Measurements from ENCODE around the gene PEPD.
A peak's percentile ranks its signal among the peaks of the same experiment; 100 is the strongest.

Gene PEPD

DNA sequence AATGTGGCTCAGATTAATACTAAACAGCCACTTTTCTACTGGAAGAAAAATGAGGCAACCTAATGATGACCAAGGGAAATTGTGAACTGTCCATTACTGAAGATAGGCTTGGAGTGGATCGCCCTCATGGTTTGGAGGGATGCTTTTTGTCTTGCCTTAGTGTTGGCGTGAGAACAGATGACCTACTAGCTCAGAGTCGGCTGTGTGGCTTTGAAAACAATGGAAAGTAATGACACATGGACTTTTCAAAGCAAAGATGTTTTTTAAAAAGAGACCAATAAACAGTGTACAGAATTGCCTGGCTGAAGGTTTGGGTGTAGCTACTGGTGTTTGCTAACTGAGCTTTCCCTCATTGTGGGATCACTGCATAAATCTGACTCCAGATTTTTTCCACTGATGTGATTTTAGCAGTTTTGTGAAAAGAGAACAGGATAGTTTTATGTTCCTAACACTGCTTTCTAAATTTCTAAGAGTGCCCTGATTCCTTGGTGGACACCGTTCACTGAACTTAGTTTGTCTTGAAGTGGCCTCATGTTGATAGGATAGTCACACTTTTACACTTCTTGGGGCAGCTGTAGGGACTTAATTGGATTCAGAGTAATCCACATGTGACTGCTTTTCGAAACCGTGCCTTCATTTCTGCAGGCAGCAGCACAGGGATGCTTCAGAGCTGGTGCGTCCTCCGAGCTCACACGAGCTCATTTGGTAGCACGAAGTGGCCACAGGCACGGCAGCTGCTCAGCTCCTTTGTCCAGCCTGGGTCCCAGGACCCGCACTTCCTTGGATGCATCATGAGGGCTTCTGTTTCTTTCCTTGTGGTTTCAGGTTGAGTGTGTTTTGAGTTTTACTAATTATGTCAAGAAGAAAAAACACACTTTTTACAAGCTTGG, 143.8 kb downstream of the PEPD start:
- no peak for DNase-seq

DNA sequence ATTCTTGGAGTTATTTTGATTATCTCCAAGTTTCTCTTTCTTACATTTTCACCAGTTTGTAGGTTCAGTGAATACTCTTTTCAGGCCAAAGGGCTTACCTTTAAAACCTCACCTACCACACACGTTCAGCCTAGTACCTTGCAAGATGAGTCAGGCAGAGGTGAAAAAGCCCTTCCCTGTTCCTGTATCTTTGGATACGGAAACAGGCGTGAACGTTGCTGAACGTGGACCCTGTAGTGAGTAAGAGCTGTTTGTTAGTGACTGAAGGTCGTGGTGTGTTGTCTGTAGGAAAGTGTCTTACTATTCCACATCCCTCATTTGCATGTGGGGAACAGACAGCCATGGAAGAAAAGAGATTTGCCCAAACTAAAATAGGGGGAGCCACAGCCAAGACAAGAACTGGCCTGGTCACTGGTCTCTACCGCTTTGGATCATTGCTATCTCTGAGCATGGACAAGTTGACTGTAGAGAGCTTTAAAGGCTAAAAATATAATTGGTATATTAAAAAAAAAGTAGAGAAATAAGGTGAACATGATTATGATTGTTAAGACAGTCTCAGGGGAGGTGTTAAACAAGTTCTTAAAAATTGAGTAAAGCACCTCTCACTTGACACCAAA, 144.5 kb downstream of the PEPD start:
- DNase-seq = no peak

DNA sequence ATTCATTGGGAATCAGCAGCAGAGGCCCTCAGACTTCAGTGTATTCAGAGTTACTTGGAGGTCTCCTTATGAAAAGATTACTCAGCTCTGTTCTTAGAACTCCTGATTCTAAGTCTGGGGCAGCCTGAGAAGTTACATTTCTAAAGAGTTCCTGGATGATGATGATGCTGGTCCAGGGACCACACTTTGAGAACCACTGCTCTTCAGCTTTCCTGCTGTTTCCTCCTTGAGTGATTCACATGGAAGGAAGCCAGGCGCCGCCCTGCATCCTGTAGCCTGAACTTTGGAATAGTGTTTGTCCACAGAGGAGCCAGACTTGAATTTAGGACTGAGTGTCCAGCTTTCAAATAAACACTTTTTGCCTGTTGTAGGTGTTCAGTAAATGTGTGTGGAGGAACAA, 145.2 kb downstream of the PEPD start:
- no peak for DNase-seq

DNA sequence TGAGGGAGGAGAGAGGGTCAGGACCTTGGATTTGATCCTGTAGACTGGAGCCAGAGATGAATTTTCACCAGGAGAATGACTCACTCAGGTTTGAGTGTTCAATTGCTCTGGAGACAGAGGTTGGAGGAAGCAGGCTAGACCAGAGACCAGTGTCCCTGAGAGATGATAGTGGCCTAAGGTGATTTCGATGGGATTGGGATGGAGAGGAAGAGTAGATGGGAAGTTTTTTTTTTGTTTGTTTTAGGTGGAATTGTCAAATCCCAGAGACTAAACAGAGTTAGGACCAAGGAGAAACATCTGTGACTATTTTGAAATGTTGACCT, 145.8 kb downstream of the PEPD start:
- DNase-seq = no peak

DNA sequence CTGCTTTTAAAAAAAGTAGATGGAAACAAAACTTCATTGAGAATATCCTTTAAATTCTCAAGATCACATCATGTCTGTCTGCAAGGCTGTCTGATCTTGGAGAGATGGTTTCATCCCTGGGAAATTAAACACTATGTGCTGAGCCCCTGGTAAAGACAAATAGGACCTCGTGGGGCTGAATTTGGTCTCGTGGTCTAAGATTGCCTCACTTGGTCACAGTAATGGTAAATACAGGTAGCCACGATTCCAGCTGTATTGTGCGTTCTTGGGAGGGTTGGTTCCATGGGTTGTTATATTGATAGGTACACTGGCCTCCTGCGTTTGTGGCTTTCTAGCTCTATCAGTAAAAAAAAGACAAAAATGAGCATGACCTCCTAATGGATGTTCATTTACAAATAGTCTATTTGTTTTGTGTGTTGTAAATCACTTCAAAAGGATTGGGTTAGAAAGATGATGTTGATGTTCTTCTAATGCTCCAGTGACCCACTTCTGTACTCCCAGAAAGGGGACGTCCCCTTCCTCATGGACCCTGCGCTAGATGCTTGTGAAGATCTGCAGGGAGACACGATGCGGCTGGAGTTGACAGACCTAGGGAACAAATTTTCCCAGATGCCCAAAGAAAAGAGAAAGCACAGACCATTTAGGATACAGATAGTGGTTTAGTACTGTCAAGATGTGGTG, 146.3 kb downstream of the PEPD start:
- no peak for DNase-seq

DNA sequence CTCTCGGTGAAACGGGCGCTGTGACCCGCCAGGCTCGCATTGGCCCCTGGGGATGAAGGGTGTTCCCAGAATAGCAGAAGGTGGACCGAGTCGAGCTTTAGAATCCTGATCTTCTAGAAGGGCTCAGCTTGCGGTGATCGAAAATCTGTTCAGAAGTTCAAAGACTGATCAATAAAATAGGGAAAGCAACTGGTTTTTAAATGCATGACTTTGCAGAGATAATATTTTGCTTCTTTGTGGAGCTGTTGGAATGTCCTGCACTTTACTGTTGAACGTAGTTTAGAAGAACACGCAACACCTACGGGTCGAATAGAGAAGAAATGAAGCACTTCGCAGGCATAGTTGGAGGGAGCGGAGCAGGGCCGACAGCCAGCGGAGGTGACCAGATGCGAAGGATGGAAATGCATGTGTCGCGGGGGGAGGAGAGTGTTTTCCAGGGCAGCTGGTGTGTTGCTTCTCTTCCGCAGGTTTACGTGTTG, 147.3 kb downstream of the PEPD start:
- DNase-seq = no peak

DNA sequence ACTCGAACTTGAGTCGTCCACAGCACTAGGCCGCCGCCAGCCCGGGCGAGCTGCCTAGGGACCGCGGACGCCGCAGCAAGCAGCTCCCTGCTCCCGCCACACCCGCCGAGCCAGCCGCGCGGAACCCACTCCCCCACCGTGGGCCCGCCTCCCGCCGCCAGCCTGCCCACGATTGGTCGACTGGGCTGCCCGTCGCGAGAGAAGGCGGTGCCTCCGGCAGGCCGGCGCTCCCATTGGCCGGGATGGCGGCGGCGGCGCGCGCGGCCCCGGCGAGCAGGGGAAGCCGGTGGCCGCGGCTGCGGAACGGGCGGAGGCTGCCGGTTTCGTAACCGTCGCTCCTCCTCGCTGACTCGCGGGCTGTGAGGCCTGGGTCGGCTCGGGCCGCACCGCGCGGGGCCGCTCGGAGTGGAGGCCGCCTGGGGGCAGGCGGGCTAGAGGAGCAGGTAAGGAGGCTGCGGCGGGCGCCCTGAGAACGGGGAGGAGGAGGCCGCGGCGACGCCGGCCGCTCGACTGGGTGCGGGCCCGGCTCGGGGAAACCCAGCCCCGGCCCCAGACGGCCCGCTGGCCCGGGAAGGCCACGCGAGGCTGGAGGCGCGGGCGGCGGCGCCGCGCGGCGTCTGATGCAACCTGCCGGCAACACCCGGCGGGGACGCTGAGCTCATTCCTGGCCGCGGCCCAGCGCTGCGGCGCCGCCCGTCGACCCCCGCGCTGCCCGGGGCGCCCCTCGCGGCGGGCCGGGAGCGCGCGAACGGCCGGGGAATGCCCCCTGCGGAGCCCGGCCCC, 147.9 kb downstream of the PEPD start, which contains the start of gene CEBPG:
CEBPG (plus strand) TSS at position 257 of the 783 bp plus-strand sequence. CDS start 5,531 bp downstream, outside the sequence.
- DNase-seq = peak; percentile 93

DNA sequence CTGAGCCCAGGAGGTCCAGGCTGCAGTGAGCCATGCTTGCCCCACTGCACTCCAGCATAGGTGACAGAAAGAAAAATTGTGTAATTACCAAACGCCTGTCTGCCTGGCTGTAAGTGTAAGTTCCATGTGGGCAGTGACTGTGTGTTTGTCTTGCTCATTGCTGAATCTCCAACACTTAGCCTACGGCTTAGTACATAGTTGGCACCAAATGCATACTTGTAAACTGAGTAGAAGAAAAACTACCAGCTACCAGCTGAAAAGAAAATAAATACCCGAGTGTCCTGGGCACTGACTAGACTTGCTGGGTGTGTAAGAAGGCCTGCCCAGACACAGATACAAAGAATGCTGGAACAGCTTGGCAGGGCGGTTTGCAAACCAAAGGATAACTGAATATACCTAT, 150.8 kb downstream of the PEPD start:
- DNase-seq = no peak

DNA sequence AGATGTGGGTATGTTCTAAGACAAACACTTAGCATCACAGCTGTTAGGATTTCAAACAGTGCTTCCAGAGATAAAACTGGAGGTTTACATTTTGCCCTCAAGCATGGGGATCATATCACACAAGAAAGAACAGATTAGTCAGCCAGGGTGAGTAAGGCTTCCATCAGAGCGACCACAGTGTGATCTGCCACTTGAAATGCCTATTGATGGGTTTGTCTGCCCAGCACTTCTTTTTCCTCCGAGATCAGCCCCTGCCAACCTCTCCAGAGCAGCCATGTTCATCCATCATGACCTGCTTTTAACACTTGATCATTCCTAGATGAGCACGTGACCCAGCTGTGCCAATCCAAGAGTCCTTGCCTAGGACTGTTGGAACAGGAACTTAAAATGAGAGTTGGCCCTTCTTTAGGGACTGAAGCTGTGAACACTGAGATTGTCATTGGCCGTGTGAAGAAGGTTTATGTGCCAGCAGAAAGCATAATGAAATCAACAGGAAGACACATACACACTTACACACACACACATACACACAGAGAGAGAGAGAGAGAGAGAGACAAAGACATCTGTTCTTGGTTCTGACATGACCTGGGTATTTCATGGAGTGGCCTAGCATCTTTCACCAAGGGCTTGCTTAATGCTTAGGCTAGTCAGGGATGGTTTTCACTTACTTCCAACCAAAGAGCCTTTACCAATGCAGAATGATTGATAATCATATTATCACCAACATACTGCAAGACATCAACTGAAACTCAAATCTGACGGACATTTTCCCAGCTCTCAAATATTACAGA, 153.3 kb downstream of the PEPD start:
- no peak for DNase-seq

DNA sequence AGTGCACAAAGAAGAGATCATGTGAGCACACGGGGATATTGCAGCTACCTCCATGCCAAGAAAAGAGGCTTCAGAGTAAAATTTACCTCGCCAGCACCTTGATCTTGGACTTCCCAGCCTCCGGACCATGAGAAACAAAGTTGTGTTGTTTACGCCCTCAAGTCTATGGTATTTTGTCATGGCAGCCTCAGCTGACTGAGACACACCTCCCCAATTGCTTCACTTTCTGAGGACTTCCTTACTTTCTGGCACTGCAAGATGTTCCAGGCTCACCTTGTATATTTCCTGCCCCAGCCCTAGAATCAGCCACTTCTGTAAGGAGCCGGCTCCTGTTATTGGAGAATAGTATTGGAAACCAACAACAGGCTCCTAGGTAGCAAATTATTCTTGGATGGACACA, 154.7 kb downstream of the PEPD start:
- DNase-seq = no peak

DNA sequence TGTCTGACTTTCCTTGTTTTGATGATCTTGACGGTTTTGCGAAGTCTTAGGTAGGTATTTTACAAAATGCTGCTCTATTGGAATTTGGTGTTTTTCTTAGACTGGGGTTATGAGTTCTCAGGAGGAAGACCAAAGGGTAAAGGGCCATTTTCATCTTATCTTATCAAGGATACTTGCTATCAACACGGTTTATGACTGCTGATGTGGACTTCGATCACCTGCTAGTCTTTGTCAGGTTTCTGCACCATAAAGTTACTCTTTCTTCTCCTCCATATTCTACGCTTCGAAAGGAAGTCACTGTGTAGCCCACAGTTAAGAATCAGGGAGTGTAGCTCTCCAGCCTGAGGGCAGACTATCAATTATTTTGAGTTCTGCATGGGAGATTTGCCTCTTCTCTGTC, 155.5 kb downstream of the PEPD start:
- no peak for DNase-seq

DNA sequence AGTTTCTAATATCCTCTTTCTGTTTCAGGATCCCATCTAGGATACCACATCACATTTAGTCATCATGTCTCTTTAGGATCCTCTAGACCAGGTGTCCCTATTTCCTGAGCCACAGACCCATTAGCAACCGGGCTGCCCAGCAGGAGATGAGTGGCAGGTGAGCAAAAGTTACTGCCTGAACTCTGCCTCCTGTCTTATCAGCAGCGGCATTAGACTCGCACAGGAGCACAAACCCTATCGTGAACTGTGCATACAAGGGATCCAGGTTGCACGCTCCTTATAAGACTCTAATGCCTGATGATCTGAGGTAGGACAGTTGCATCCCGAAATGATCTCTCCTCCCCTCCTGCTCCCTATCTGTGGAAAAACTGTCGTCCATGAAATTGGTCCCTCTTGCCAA, 155.9 kb downstream of the PEPD start:
- DNase-seq = no peak

DNA sequence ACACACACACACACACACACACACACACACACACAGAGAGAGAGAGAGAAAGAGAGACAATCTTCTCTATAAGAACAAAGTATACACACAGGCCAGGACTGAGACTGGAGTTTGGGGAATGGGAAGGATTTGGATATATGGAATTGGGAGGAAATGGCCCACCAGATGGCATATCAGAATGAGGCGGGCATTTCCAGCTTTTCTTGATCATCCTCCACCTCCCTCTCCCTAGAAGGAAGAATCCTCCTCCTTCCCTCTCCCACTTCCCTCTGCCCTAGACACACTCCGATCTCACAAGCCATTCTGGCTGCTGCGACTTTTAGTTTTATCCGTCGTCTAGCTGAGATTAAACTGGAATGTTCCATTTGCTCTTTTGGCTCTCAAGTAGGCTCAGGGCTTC, 158.1 kb downstream of the PEPD start:
- DNase-seq = no peak

DNA sequence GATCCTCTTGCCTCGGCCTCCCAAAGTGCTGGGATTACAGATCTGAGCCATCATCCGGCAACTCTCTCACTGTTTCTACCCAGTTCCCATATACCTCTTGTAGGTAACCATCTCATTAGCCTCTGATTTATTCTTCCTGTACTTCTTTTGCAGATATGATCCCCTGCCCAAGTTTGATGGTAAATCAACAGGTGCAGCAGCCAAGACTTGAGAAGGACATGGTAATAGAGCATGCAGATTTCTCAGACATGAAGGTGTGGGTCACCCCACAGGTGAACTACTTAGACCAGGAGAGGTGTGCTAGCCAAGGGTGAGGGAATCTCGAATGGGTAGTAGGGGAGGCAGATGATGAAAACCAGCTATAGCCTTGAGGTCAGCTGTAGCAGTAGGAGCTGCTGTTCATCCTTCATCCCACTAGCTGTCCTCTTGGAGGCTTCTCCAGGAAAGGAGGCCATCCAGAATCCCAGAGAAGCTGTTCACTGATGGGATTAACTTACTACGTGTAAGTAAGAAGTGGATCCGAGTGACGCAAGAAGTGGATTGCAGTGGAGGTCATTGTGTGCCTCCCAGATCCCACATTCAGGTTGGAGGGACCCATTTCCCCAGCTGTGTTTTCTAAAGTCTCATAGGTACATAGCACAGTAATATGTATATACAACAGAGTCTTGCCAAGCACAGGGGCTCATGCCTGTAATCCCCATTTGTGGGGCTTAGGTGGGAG, 158.9 kb downstream of the PEPD start:
- no peak for DNase-seq

DNA sequence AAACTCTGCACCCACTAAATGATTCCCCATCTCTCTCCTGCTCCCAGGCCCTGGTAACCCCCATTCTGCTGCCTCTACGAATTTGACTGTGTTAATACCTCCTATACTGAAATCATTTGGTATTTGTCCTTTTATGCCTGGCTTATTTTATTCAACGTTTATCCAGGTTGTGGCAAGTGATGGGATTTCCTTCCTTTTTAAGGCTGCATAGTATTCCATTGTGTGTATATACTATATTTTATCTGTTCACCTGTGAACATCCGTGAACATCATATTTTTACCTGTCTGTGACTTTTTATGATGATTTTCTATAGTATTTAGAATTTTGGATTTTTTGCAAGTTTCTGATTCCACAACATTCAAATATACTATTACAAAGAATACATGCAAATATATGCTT, 162.0 kb downstream of the PEPD start:
- DNase-seq = no peak

DNA sequence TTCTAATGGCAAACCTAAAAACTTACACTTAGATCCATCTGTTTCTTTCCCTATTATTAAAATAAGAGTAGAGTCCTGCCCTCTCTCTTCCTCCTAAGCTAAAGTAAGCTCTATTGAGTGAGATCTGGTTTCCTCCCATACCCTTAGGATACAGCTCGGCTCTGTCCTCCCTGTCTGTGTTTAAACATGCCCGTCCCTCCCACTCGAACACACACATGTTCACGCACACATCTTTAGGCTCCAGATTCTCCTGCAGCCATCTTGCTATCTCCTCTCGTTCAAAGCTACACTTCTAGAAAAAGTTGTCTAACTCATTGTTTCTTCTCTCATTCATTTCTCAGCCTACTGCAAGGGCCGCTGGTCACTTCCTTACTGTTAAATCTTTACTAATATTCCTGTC, 163.2 kb downstream of the PEPD start:
- no peak for DNase-seq

DNA sequence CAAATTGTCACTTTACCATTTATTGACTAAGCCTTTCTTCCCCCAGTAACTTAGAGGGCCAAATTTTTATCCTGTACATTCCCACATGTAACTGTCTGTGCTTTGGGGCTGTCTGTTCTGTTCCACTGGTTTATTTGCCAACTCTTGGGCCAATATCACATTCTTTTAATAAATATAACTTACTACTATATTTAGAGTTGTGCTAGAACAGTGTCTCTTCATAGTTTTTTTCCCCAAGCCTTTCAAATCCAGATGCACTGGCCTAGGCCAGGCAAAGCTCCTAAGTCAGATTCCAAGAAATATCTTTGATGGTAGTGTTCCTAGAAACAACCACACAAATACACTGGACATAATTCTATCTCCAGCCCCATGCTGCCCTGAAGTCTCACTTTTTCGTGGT, 164.0 kb downstream of the PEPD start:
- DNase-seq = no peak

DNA sequence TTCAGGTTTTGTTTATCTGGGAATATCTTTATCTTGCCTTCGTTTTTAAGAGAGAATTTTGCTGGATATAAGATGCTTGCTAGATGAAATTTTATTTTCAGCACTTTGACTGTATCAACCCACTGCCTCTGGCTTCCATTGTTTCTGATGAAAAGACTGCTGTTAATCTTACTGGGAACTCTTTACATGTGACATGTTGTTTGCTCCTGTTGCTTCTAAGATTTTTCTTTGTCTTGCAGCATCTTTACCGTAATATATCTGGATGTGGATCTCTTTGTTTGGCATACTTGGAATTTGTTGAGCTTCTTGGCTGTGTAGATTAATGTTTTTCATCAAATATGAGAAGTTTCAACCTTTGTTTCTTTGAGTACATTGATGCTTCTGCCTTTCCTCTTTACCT, 166.1 kb downstream of the PEPD start:
- DNase-seq = no peak

DNA sequence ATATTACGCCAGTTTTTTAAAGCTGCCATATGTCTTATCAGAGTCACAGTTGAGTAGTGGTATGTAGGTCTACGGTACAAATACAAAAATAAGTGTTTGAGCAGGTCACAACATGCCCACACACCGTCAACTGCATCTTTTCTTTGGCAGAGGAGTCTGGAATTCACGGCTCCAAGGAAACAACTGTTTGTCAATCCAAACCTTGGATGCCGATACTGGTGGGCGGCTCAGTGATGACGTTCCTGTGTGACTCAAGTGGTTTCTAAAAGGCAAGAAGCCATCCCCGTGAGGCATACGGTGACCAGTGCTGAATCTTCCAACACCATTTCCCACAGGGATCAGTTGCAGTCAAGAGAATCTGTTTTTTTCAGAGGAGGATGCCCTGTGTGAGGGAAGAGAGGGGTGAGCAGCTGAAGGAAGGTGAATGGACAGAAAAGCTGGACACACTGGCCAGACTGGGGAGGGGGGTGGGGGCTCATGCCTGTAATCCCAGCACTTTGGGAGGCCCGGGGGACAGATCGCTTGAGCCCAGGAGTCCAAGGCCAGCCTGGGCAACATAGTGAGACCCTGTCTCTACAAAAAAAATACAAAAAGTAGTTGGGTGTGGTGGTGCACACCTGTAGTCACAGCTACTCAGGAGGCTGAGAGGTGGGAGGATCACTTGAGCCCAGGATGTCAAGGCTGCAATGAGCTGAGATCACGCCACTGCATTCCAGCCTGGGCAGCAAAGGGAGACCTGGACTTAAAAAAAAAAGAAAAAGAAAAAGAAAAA, 170.9 kb downstream of the PEPD start:
- no peak for DNase-seq
